Liver (tissue), 9 donors: ENCODE measurements around the gene CEP83. TPM values are rescaled to one million over a fixed set of nuclear protein-coding genes. Genes with fewer than 3 reads are reported as not detected.

Source experiments
- DNase-seq: peaks from one replicate; pipeline ENCODE4 v3.0.0-alpha.2; 2017; ENCODE audit warnings: low spot score
- H3K27ac ChIP-seq, 2 donors: one replicate each; pipeline ENCODE4 v1.7.0; 2013; ENCODE audit warnings: inconsistent platforms in 2 of 2, low read length in 2 of 2, control low read depth in 1 of 2, low read depth in 1 of 2, mild to moderate bottlenecking in 1 of 2
- H3K27me3 ChIP-seq, 4 donors: one replicate each; pipeline versions ENCODE4 v1.6.1 to v1.7.0; 2013; ENCODE audit warnings: low read length in 3 of 4, inconsistent platforms in 1 of 4, mild to moderate bottlenecking in 1 of 4, moderate library complexity in 1 of 4; ENCODE audit not compliant: control insufficient read depth in 4 of 4, insufficient read depth in 4 of 4
- H3K36me3 ChIP-seq, 4 donors: one replicate each; pipeline versions ENCODE4 v1.6.1 to v1.7.0; 2013; ENCODE audit warnings: low read length in 3 of 4, mild to moderate bottlenecking in 3 of 4, low read depth in 1 of 4, moderate library complexity in 1 of 4; ENCODE audit not compliant: control insufficient read depth in 4 of 4, insufficient read depth in 3 of 4
- H3K4me1 ChIP-seq, 4 donors: one replicate each; pipeline versions ENCODE4 v1.6.1 to v1.7.0; 2013; ENCODE audit warnings: low read length in 3 of 4, mild to moderate bottlenecking in 3 of 4, moderate library complexity in 1 of 4; ENCODE audit not compliant: control insufficient read depth in 4 of 4, insufficient read depth in 4 of 4
- H3K4me3 ChIP-seq, 3 donors: one replicate each; pipeline versions ENCODE4 v1.6.1 to v1.7.0; 2013; ENCODE audit warnings: low read length in 3 of 3, control low read depth in 1 of 3, low read depth in 1 of 3, mild to moderate bottlenecking in 1 of 3
- H3K9ac ChIP-seq, 2 donors: one replicate each; pipeline ENCODE4 v1.7.0; 2013; ENCODE audit warnings: low read length in 2 of 2, mild to moderate bottlenecking in 2 of 2, moderate library complexity in 2 of 2, control low read depth in 1 of 2, low read depth in 1 of 2
- H3K9me3 ChIP-seq, 4 donors: one replicate each; pipeline versions ENCODE4 v1.6.1 to v1.7.0; 2013; ENCODE audit warnings: low read length in 3 of 4; ENCODE audit not compliant: control insufficient read depth in 4 of 4
- ATF3 ChIP-seq: IDR thresholded peaks from 2 replicates; pipeline ENCODE4 v1.6.1; 2016; ENCODE audit warnings: antibody characterized with exemption
- CTCF ChIP-seq: fragments of 150-350 bp; IDR thresholded peaks from 2 replicates; pipeline ENCODE4 v1.5.1; 2017; ENCODE audit warnings: improper control_type of control experiment, low read depth, low read length; ENCODE audit not compliant: missing input control
- EGR1 ChIP-seq, 2 donors: IDR thresholded peaks; 2 replicates each; pipeline ENCODE4 v1.6.1; 2016 to 2018; ENCODE audit warnings: antibody characterized with exemption in 2 of 2, low read depth in 2 of 2
- FOXA2 ChIP-seq: IDR thresholded peaks from 2 replicates; pipeline ENCODE4 v1.6.1; 2016; ENCODE audit warnings: antibody characterized with exemption
- GABPA ChIP-seq, 2 donors: IDR thresholded peaks in 1 of 2; conservative IDR thresholded peaks in 1 of 2; 2 replicates each; pipeline ENCODE4 v1.6.1; 2016; ENCODE audit warnings: antibody characterized with exemption in 2 of 2, mild to moderate bottlenecking in 1 of 2, moderate library complexity in 1 of 2
- HNF4A ChIP-seq, 2 donors: conservative IDR thresholded peaks; 2 replicates each; pipeline ENCODE4 v1.6.1; 2016; ENCODE audit warnings: antibody characterized with exemption in 2 of 2, mild to moderate bottlenecking in 2 of 2
- JUND ChIP-seq, 2 donors: IDR thresholded peaks; 2 replicates each; pipeline ENCODE4 v1.6.1; 2016; ENCODE audit warnings: antibody characterized with exemption in 2 of 2
- MAX ChIP-seq: IDR thresholded peaks from 2 replicates; pipeline ENCODE4 v1.6.1; 2016; ENCODE audit warnings: antibody characterized with exemption
- NR2F2 ChIP-seq: IDR thresholded peaks from 2 replicates; pipeline ENCODE4 v1.6.1; 2016; ENCODE audit warnings: antibody characterized with exemption
- REST ChIP-seq: IDR thresholded peaks from 2 replicates; pipeline ENCODE4 v1.6.1; 2016; ENCODE audit warnings: antibody characterized with exemption, mild to moderate bottlenecking
- RXRA ChIP-seq, 2 donors: IDR thresholded peaks; 2 replicates each; pipeline ENCODE4 v1.6.1; 2017 to 2018; ENCODE audit warnings: antibody characterized with exemption in 2 of 2, mild to moderate bottlenecking in 1 of 2
- SP1 ChIP-seq: IDR thresholded peaks from 2 replicates; pipeline ENCODE4 v1.6.1; 2018; ENCODE audit warnings: antibody characterized with exemption, mild to moderate bottlenecking
- TAF1 ChIP-seq: conservative IDR thresholded peaks from 2 replicates; pipeline ENCODE4 v1.6.1; 2016; ENCODE audit warnings: antibody characterized with exemption, mild to moderate bottlenecking
- YY1 ChIP-seq: IDR thresholded peaks from 2 replicates; pipeline ENCODE4 v1.6.1; 2016; ENCODE audit warnings: antibody characterized with exemption, mild to moderate bottlenecking
- ZBTB33 ChIP-seq: IDR thresholded peaks from 2 replicates; pipeline ENCODE4 v1.6.1; 2016; ENCODE audit warnings: antibody characterized with exemption
- WGBS: extraction: QIAGEN DNeasy Blood & Tissue Kit; methylation state at CpG from one replicate; pipeline ENCODE4 v1.1.7; 2013; 5-methylcytosine and 5-hydroxymethylcytosine counted together
- polyA plus RNA-seq, 2 donors: library from polyadenylated mRNA; stranded (reverse) in 1 of 2; unstranded in 1 of 2; fragments of 200-250 nt in 1 of 2; fragments of >200 nt in 1 of 2; fragmentation: Nextera tagmentation in 1 of 2; extraction: Ambion mirVana in 1 of 2; gene quantifications; one replicate each; pipeline versions ENCODE4 v1.2.1 to v1.2.3, GENCODE V29; 2013 to 2015
- total RNA-seq, 2 donors: library from RNA; depleted of rRNA; stranded (reverse); fragments of >200 nt; gene quantifications; one replicate each; pipeline ENCODE4 v1.2.3, GENCODE V29; 2014
- donor health status: healthy.
- donor health status: healthy.
- donor health status: healthy.
- donor health status: healthy.
- donor health status: healthy.

The CEP83 gene
- total and polyA plus RNA-seq, 4 donors = 1.9 to 8.4 (median 5.2) TPM

- Histone ChIP-seq H3K9ac (no peak overlapping the region), H3K36me3 (peaks cover 0 to 4% (median 0%) of the 10 kb centered on the region in 4 donors), H3K4me3 (no peak overlapping the region), H3K27ac (no peak overlapping the region), H3K9me3 (peaks cover 0 to 3% (median 0%) of the 10 kb centered on the region in 4 donors), H3K27me3 (no peaks in the 10 kb centered on the region), H3K4me1 (no peaks in the 10 kb centered on the region)
- 74% methylated on average over 1 of the region's 1 CpG for WGBS
- TF ChIP-seq JUND (IDR thresholded peaks at IDR 0.05) (no peak), ZBTB33 (no peak), NR2F2 (no peak), EGR1 (IDR thresholded peaks at IDR 0.05; ENCODE audit: low read depth in 2 of 2) (no peak), YY1 (no peak), TAF1 (no peak), SP1 (no peak), MAX (no peak), HNF4A (conservative IDR thresholded peaks at IDR 0.05) (no peak), REST (no peak), RXRA (IDR thresholded peaks at IDR 0.05) (no peak), FOXA2 (no peak)
- DNase-seq = no peak
Measured at GRCh38 chr12:94445662-94446061, 14.0 kb downstream of the CEP83 start.

- Histone ChIP-seq H3K4me1 (peaks cover 0 to 6% (median 3%) of the 10 kb centered on the region in 4 donors), H3K36me3 (no peaks in the 10 kb centered on the region), H3K27ac (no peak overlapping the region), H3K9ac (no peak overlapping the region), H3K4me3 (no peak overlapping the region), H3K9me3 (no peaks in the 10 kb centered on the region), H3K27me3 (no peaks in the 10 kb centered on the region)
- 94% methylated on average over 1 of the region's 1 CpG for WGBS
- DNase-seq = no peak
- TF ChIP-seq EGR1 (IDR thresholded peaks at IDR 0.05; ENCODE audit: low read depth in 2 of 2) (no peak), HNF4A (conservative IDR thresholded peaks at IDR 0.05) (no peak), JUND (IDR thresholded peaks at IDR 0.05) (no peak), NR2F2 (no peak), YY1 (no peak), TAF1 (no peak), GABPA (IDR thresholded peaks at IDR 0.05 in 1 of 2, conservative IDR thresholded peaks at IDR 0.05 in 1 of 2) (no peak), MAX (no peak), CTCF (no peak), ATF3 (no peak)
Measured at GRCh38 chr12:94437303-94437702, 22.4 kb downstream of the CEP83 start.
